IPS-18c (cell line): ENCODE results near the gene NLRC5.
"Not testable (repeated sequence)": the region's sequence is repeated elsewhere in the genome, so short reads cannot be mapped to it uniquely, and the experiment has no call there.

ENCODE experiments used
- H3K4me3 ChIP-seq: 2 replicates; pipeline ENCODE4 v1.7.0; 2013; ENCODE audit warnings: low read depth, mild to moderate bottlenecking, low read length, moderate library complexity; ENCODE audit not compliant: insufficient read depth
- H3K9me3 ChIP-seq: one replicate; pipeline ENCODE4 v1.6.1; 2013; ENCODE audit warnings: mild to moderate bottlenecking, low read length, moderate library complexity; ENCODE audit not compliant: control insufficient read depth, insufficient read depth

Gene NLRC5

GRCh38 chr16:57092786-57093411 is 103.5 kb downstream of the NLRC5 start:
- Histone ChIP-seq H3K9me3 (no peaks in the 10 kb centered on the region), H3K4me3 (peak overlapping the region; percentile 65)

- H3K9me3 ChIP-seq, result no peaks in the 10 kb centered on the region
- H3K4me3 ChIP-seq, result peak overlapping the region; percentile 65
Measured at GRCh38 chr16:57093666-57094564, 104.6 kb downstream of the NLRC5 start.

- Histone ChIP-seq H3K9me3 (no peaks in the 10 kb centered on the region), H3K4me3 (no peak overlapping the region)
Measured at GRCh38 chr16:57094911-57095310, 105.6 kb downstream of the NLRC5 start.

- Histone ChIP-seq H3K9me3 (no peaks in the 10 kb centered on the region), H3K4me3 (no peak overlapping the region)
Measured at GRCh38 chr16:57096192-57096591, 106.8 kb downstream of the NLRC5 start.

- Histone ChIP-seq H3K9me3 (no peaks in the 10 kb centered on the region), H3K4me3 (no peak overlapping the region)
Measured at GRCh38 chr16:57096793-57097192, 107.4 kb downstream of the NLRC5 start.

- Histone ChIP-seq H3K4me3 (no peak overlapping the region), H3K9me3 (no peaks in the 10 kb centered on the region)
Measured at GRCh38 chr16:57098188-57098841, 109.0 kb downstream of the NLRC5 start.

- H3K9me3 ChIP-seq, H3K4me3 ChIP-seq: not testable (repeated sequence)
Measured at GRCh38 chr16:57099965-57100364, 110.6 kb downstream of the NLRC5 start.

- Histone ChIP-seq H3K9me3 (no peaks in the 10 kb centered on the region), H3K4me3 (no peak overlapping the region)
Measured at GRCh38 chr16:57100445-57100844, 111.1 kb downstream of the NLRC5 start.

GRCh38 chr16:57102888-57103851 is 113.8 kb downstream of the NLRC5 start:
- H3K9me3 ChIP-seq, result no peaks in the 10 kb centered on the region
- H3K4me3 ChIP-seq, result no peak overlapping the region

- no peaks in the 10 kb centered on the region for H3K9me3 ChIP-seq
- no peak overlapping the region for H3K4me3 ChIP-seq
Measured at GRCh38 chr16:57104706-57105105, 115.3 kb downstream of the NLRC5 start.

- H3K9me3 ChIP-seq, result no peaks in the 10 kb centered on the region
- no peak overlapping the region for H3K4me3 ChIP-seq
Measured at GRCh38 chr16:57105184-57105583, 115.8 kb downstream of the NLRC5 start.

- H3K4me3 ChIP-seq, result no peak overlapping the region
- H3K9me3 ChIP-seq, result no peaks in the 10 kb centered on the region
Measured at GRCh38 chr16:57106767-57107166, 117.4 kb downstream of the NLRC5 start.

GRCh38 chr16:57107321-57107922 is 118.1 kb downstream of the NLRC5 start:
- Histone ChIP-seq H3K9me3 (no peaks in the 10 kb centered on the region), H3K4me3 (no peak overlapping the region)

GRCh38 chr16:57108432-57108831 is 119.1 kb downstream of the NLRC5 start:
- Histone ChIP-seq H3K4me3 (no peak overlapping the region), H3K9me3 (no peaks in the 10 kb centered on the region)

GRCh38 chr16:57109259-57110105 is 120.1 kb downstream of the NLRC5 start:
- not testable (repeated sequence) for H3K9me3 ChIP-seq, H3K4me3 ChIP-seq

- Histone ChIP-seq H3K4me3 (no peak overlapping the region), H3K9me3 (peaks cover 2% of the 10 kb centered on the region)
Measured at GRCh38 chr16:57110937-57111336, 121.6 kb downstream of the NLRC5 start.
